Naive B cell (primary cell): ENCODE measurements around the gene GCFC2. TPM values are rescaled to one million over a fixed set of nuclear protein-coding genes. Genes with fewer than 3 reads are reported as not detected.

Experiments used
- ATAC-seq, 2 donors: fragments of 150-1000 bp; cut with Tn5 transposase; 2 replicates each; pipeline ENCODE4 v1.10.0; 2021; ENCODE audit warnings: low read depth in 2 of 2, mild to moderate bottlenecking in 2 of 2, moderate library complexity in 2 of 2
- DNase-seq: peaks from one replicate; pipeline ENCODE4 v3.0.0; 2022
- H3K27ac Mint-ChIP-seq, 6 donors: one replicate each; pipeline ENCODE4 v1.8.0; 2020 to 2022; ENCODE audit warnings: mild to moderate bottlenecking in 6 of 6, mixed read lengths in 6 of 6, moderate library complexity in 5 of 6, inconsistent platforms in 2 of 6
- H3K27me3 Mint-ChIP-seq, 3 donors: one replicate each; pipeline ENCODE4 v1.8.0; 2021 to 2022; ENCODE audit warnings: mixed read lengths in 3 of 3, mild to moderate bottlenecking in 1 of 3
- H3K36me3 Mint-ChIP-seq, 2 donors: one replicate each; pipeline ENCODE4 v1.8.0; 2020 to 2022; ENCODE audit warnings: mixed read lengths in 2 of 2, inconsistent platforms in 1 of 2, mild to moderate bottlenecking in 1 of 2
- H3K4me1 Mint-ChIP-seq, 3 donors: one replicate each; pipeline ENCODE4 v1.8.0; 2020 to 2022; ENCODE audit warnings: mixed read lengths in 3 of 3, inconsistent platforms in 1 of 3, mild to moderate bottlenecking in 1 of 3, moderate library complexity in 1 of 3
- H3K4me3 Mint-ChIP-seq, 8 donors: one replicate each; pipeline ENCODE4 v1.8.0; 2020 to 2022; ENCODE audit warnings: mild to moderate bottlenecking in 8 of 8, mixed read lengths in 8 of 8, moderate library complexity in 8 of 8, inconsistent platforms in 2 of 8
- H3K9me3 Mint-ChIP-seq, 7 donors: one replicate each; pipeline ENCODE4 v1.8.0; 2020 to 2022; ENCODE audit warnings: mixed read lengths in 7 of 7, mild to moderate bottlenecking in 5 of 7, inconsistent platforms in 2 of 7, moderate library complexity in 1 of 7
- polyA plus RNA-seq, 6 donors: library from polyadenylated mRNA; unstranded; fragments of 300-500 nt; fragmentation: Illumina TruSeq; gene quantifications; one replicate each; pipeline ENCODE4 v1.2.3, GENCODE V29; 2021; ENCODE audit warnings: low read depth in 6 of 6

Gene GCFC2
- polyA plus RNA-seq, 6 donors from 2014 or later = 24.6 to 37.0 (median 29.9) TPM

GRCh38 chr2:75612862-75613243, 97.9 kb downstream of the GCFC2 start:
- Mint-ChIP-seq H3K27ac (no peak overlapping the region), H3K36me3 (peaks cover 0 to 8% of the 10 kb centered on the region in 2 donors), H3K9me3 (peaks cover 0 to 7% (median 0%) of the 10 kb centered on the region in 7 donors), H3K27me3 (peaks cover 49 to 61% (median 58%) of the 10 kb centered on the region in 3 donors), H3K4me1 (no peaks in the 10 kb centered on the region), H3K4me3 (no peak overlapping the region)
- ATAC-seq (no peak), DNase-seq (no peak)

Other genes starting within 250 kb of the GCFC2 start
- under 1 TPM in 1 of 6 donors, not detected in 5; 0.27 TPM for gene EVA1A, start 150.0 kb downstream of the GCFC2 start, polyA plus RNA-seq
- 10 to 100 TPM; 17.3 to 46.9 (median 34.3) TPM for gene MRPL19, start 64.1 kb downstream of the GCFC2 start, polyA plus RNA-seq